Measurements from ENCODE around the gene CSHL1. TPM values are rescaled to one million over a fixed set of nuclear protein-coding genes. Genes with fewer than 3 reads are reported as not detected.

CSHL1 gene
- polyA plus RNA-seq (2011; rRNA removed), result not detected in 2 replicates
- not detected in 2 replicates for polyA plus RNA-seq (2012; cell fraction: cytosol; rRNA removed)
- polyA plus RNA-seq (2012; cell fraction: nucleus; rRNA removed), result not detected in 2 replicates
- polyA plus RNA-seq (2017; fragmentation: RNase III; extraction: RNeasy Plus Mini Kit Qiagen cat#74134 plus additional on column Dnase treatment), result not detected in 3 replicates
- polyA minus RNA-seq (2011; rRNA and poly(A)+ RNA removed), result not detected in 2 replicates

GRCh38 chr17:63911041-63911635 is at the start of gene CSHL1:
Gene CSHL1 (minus strand): TSS chr17:63911258. CDS start chr17:63911196, 62 bp downstream.
- no peak within 1 kb of the TSS for H3K4me2 ChIP-seq
- no peak within 1 kb of the TSS for H3K27ac ChIP-seq
- no peak for FAIRE-seq
- TF ChIP-seq POLR2A (IDR thresholded peaks at IDR 0.05; ENCODE audit: low read length) (no peak), CBX2 (IDR thresholded peaks at IDR 0.05; ENCODE audit: borderline replicate concordance, low read depth) (no peak), JUNB (IDR thresholded peaks at IDR 0.05) (no peak), HOXA7 (CRISPR knock-in tag; IDR thresholded peaks at IDR 0.05) (no peak), EHF (CRISPR knock-in tag; IDR thresholded peaks at IDR 0.05) (no peak), NR3C1 (IDR thresholded peaks at IDR 0.05) (no peak), EHMT2 (IDR thresholded peaks at IDR 0.05; ENCODE audit: low read depth) (no peak), RCOR1 (IDR thresholded peaks at IDR 0.05; ENCODE audit: low read depth, low read length) (no peak), KDM5A (IDR thresholded peaks at IDR 0.05) (no peak), RNF2 (IDR thresholded peaks at IDR 0.05; ENCODE audit: borderline replicate concordance, low read depth) (no peak), CHD4 (IDR thresholded peaks at IDR 0.05; ENCODE audit: borderline replicate concordance) (no peak), FOSL2 (IDR thresholded peaks at IDR 0.05) (no peak), FOSL2 (CRISPR knock-in tag; IDR thresholded peaks at IDR 0.05) (no peak), HES2 (IDR thresholded peaks at IDR 0.05) (no peak), HOXB5 (CRISPR knock-in tag; IDR thresholded peaks at IDR 0.05) (no peak)
- TF ChIP-seq, protein P1, sequence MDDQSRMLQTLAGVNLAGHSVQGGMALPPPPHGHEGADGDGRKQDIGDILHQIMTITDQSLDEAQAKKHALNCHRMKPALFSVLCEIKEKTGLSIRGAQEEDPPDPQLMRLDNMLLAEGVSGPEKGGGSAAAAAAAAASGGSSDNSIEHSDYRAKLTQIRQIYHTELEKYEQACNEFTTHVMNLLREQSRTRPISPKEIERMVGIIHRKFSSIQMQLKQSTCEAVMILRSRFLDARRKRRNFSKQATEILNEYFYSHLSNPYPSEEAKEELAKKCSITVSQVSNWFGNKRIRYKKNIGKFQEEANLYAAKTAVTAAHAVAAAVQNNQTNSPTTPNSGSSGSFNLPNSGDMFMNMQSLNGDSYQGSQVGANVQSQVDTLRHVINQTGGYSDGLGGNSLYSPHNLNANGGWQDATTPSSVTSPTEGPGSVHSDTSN (IDR thresholded peaks at IDR 0.05), result no peak
- ATAC-seq, result no peak
- POLR2A ChIA-PET, result no interaction called here
- WGBS (ENCODE audit: missing lambda C conversion rate), result 45% methylated on average over 15 of the region's 15 CpGs
- DNase-seq (ENCODE audit: low read depth in 1 of 2, low spot score in 1 of 2), result no peak
- no peaks in the 10 kb centered on the region for H3K4me1 ChIP-seq
- no peaks in the 10 kb centered on the region for H3K9me3 ChIP-seq
- CTCF ChIA-PET, result interaction anchor here (0.6 to 16.7 kb wide), 54 partner anchors 9 to 518 kb away, joined by 3 to 386 read pairs (median 6); partner anchors contain the start of genes CD79B, ERN1, GH1 and ICAM2
- H3K4me3 ChIP-seq, result no peak within 1 kb of the TSS

DNA sequence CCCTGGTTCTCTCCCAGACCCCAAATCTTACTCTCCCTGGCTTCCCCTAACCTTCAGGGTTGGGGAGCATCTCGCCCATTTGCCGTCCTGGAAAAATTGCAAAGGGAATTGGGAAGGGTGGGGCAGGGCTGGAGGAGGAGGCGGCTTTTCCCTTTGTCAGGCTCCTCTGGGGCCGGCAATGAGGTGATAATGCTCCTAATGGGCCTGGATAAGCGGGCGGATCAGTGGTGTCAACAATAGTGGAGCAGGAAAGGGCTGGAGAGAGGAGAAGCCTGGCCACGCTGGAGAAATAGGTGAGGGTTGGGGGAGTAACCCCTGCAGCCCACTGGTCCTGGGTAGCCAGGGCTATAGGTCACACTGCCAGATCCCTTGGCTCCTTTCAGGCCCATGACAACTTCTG is 49.4 kb upstream of the CSHL1 start:
- H3K4me2 ChIP-seq, result no peak overlapping the region
- TF ChIP-seq CHD4 (IDR thresholded peaks at IDR 0.05; ENCODE audit: borderline replicate concordance) (no peak), JUNB (IDR thresholded peaks at IDR 0.05) (no peak), CBX2 (IDR thresholded peaks at IDR 0.05; ENCODE audit: borderline replicate concordance, low read depth) (no peak), SMC3 (IDR thresholded peaks at IDR 0.05) (no peak), ZNF302 (CRISPR knock-in tag; IDR thresholded peaks at IDR 0.05) (no peak), ELK1 (IDR thresholded peaks at IDR 0.05; ENCODE audit: low read depth, low read length) (no peak), MAZ (IDR thresholded peaks at IDR 0.05; ENCODE audit: borderline replicate concordance, low read depth, low read length) (no peak), NFE2L2 (conservative IDR thresholded peaks at IDR 0.05; ENCODE audit: low read length) (no peak)
- TF ChIP-seq, protein P1 (IDR thresholded peaks at IDR 0.05), result no peak
- WGBS (ENCODE audit: missing lambda C conversion rate), result 86% methylated on average over 7 of the region's 7 CpGs
- no peak overlapping the region for H3K27ac ChIP-seq
- FAIRE-seq (no peak), DNase-seq (ENCODE audit: low read depth in 1 of 2, low spot score in 1 of 2) (no peak), ATAC-seq (no peak)
- ChIA-PET POLR2A (no interaction called here), CTCF (interaction anchor here (0.9 to 2.1 kb wide), 8 partner anchors 8 to 75 kb away, joined by 3 to 9 read pairs (median 6); partner anchors contain the start of gene GH1)
- H3K9me3 ChIP-seq, result no peaks in the 10 kb centered on the region
- H3K4me3 ChIP-seq, result no peak overlapping the region
- peaks cover 10% of the 10 kb centered on the region; the same call in 2 of the 3 replicates for H3K4me1 ChIP-seq

Data from A549 (cell line).